A673 (cell line): ENCODE results near the gene DNAJC21. TPM values are rescaled to one million over a fixed set of nuclear protein-coding genes. Genes with fewer than 3 reads are reported as not detected.

ENCODE experiments used
- BruUV-seq: library from RNA; stranded (reverse); fragments of 400-500 nt; replicated peaks from 2 replicates; lab custom pipeline; 2021; lab: Mats Ljungman, UMichigan
- CTCF ChIA-PET: fragments of 300-600 bp; sonication (Branson Sonifier 250); formaldehyde crosslinking; loops from one replicate; lab custom pipeline; 2022; ENCODE audit warnings: antibody characterized with exemption; lab: Charles Lee
- POLR2A ChIA-PET: fragments of 300-600 bp; sonication (Branson Sonifier 250); formaldehyde crosslinking; loops from one replicate; lab custom pipeline; 2022; ENCODE audit warnings: antibody characterized with exemption; ENCODE audit not compliant: low non-redundant PET; lab: Charles Lee
- DNase-seq: peaks from one replicate; pipeline ENCODE4 v3.0.0-alpha.2; 2015; ENCODE audit warnings: low spot score
- H3K27ac ChIP-seq: fragments of 200-600 bp; sonication (generic); 2 replicates; pipeline ENCODE4 v1.5.1; 2016; ENCODE audit warnings: mixed run types, low read depth, mild to moderate bottlenecking, mixed read lengths, antibody characterized with exemption, low read length; ENCODE audit not compliant: poor library complexity, severe bottlenecking
- H3K27me3 ChIP-seq: fragments of 200-600 bp; sonication (generic); replicated peaks from 2 replicates; pipeline ENCODE4 v1.6.1; 2017; ENCODE audit warnings: mixed run types, low read depth, mild to moderate bottlenecking, mixed read lengths, antibody characterized with exemption, low read length; ENCODE audit not compliant: insufficient read depth, poor library complexity
- H3K36me3 ChIP-seq: fragments of 200-600 bp; sonication (generic); 2 replicates; pipeline ENCODE4 v1.6.1; 2016; ENCODE audit warnings: mixed run types, mild to moderate bottlenecking, mixed read lengths, antibody characterized with exemption, low read length; ENCODE audit not compliant: insufficient read depth, poor library complexity, severe bottlenecking
- H3K4me1 ChIP-seq: fragments of 200-600 bp; sonication (generic); 2 replicates; pipeline ENCODE4 v1.6.1; 2017; ENCODE audit warnings: mixed run types, mild to moderate bottlenecking, mixed read lengths, antibody characterized with exemption, low read length; ENCODE audit not compliant: insufficient read depth, poor library complexity, severe bottlenecking
- H3K4me3 ChIP-seq: fragments of 200-600 bp; sonication (generic); 2 replicates; pipeline ENCODE4 v1.5.1; 2016; ENCODE audit warnings: low read depth, mixed run types, mild to moderate bottlenecking, mixed read lengths, low read length; ENCODE audit not compliant: poor library complexity, severe bottlenecking
- H3K9me3 ChIP-seq: fragments of 200-600 bp; sonication (generic); 2 replicates; pipeline ENCODE4 v1.6.1; 2016; ENCODE audit warnings: mixed run types, low read depth, mild to moderate bottlenecking, mixed read lengths, antibody characterized with exemption, low read length; ENCODE audit not compliant: poor library complexity, severe bottlenecking
- EZH2 ChIP-seq: fragments of 200-600 bp; sonication (generic); IDR thresholded peaks from 2 replicates; pipeline ENCODE4 v1.6.1; 2017; ENCODE audit warnings: borderline replicate concordance, low read depth, mild to moderate bottlenecking, mixed read lengths, antibody characterized with exemption, low read length; ENCODE audit not compliant: poor library complexity, severe bottlenecking
- intact Hi-C: fragments of 100-400 bp; cut with micrococcal nuclease; formaldehyde crosslinking; loops from one replicate; pipeline ENCODE4 v1.10.0; 2022; ENCODE audit not compliant: unreplicated experiment
- total RNA-seq: library from RNA; stranded (reverse); gene quantifications from 2 replicates; pipeline ENCODE4 v1.2.3, GENCODE V29; 2021
- TF ChIP-seq, protein P1 (sequence below): fragments of 300-800, 200-600 bp; sonication (generic); conservative IDR thresholded peaks from 2 replicates; pipeline ENCODE4 v1.5.1; 2017; ENCODE audit warnings: low read depth, mild to moderate bottlenecking, antibody characterized with exemption, low read length, moderate library complexity, mixed read lengths

The DNAJC21 gene
- total RNA-seq, 1 experiment from 2014 or later: 48.7 TPM

DNA sequence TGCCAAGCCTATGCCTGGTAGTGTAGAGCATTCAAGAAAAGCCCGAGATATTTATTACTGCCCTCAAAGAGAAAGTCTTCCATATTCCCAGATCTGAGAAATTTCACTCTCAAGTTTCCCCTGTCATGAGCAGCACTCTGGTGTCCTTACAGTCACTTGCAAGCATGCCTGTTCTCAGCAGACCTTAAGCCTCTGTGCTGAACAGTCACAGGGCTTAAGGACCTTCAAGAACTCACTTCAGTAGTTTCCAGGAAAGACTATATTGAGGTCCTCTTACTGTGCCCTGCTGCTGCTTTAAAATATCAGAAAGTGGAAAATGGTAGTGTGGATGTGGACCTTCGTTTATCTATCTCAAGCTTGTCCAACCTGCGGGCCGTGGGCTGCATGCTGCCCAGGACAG, 53.5 kb downstream of the DNAJC21 start:
- CTCF ChIA-PET: no interaction called here
- Histone ChIP-seq H3K27me3 (no peaks in the 10 kb centered on the region), H3K4me3 (no peak overlapping the region), H3K36me3 (no peaks in the 10 kb centered on the region), H3K27ac (no peak overlapping the region), H3K9me3 (peaks cover 16% of the 10 kb centered on the region), H3K4me1 (no peaks in the 10 kb centered on the region)
- BruUV-seq: no TSS peak
- POLR2A ChIA-PET: no interaction called here
- TF ChIP-seq EZH2: no peak
- TF ChIP-seq, protein P1, sequence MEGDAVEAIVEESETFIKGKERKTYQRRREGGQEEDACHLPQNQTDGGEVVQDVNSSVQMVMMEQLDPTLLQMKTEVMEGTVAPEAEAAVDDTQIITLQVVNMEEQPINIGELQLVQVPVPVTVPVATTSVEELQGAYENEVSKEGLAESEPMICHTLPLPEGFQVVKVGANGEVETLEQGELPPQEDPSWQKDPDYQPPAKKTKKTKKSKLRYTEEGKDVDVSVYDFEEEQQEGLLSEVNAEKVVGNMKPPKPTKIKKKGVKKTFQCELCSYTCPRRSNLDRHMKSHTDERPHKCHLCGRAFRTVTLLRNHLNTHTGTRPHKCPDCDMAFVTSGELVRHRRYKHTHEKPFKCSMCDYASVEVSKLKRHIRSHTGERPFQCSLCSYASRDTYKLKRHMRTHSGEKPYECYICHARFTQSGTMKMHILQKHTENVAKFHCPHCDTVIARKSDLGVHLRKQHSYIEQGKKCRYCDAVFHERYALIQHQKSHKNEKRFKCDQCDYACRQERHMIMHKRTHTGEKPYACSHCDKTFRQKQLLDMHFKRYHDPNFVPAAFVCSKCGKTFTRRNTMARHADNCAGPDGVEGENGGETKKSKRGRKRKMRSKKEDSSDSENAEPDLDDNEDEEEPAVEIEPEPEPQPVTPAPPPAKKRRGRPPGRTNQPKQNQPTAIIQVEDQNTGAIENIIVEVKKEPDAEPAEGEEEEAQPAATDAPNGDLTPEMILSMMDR: no peak
- no peak for DNase-seq
- intact Hi-C loops: no loop called here

DNA sequence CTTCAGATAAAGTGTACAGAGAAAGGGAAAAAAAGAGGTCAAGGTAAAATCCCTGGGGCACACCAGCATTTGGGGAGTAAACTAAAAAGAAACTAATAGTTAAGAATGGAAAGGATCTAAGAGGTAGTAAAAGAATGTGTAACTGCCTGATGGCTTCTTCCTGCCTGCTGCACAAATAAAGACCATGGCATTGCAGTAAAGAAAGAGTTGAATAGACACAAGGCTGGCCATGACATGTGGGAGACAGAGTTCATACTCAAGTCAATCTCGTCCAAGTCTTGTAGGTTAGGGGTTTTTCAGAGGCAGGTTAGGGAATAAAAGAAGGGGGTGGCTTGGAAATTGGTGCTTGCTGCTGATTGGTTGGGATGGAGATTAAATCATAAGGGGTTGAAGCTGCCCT, 57.6 kb downstream of the DNAJC21 start:
- BruUV-seq: no TSS peak
- no peak overlapping the region for H3K27ac ChIP-seq
- H3K4me3 ChIP-seq: no peak overlapping the region
- no peaks in the 10 kb centered on the region for H3K36me3 ChIP-seq
- H3K9me3 ChIP-seq: peaks cover 16% of the 10 kb centered on the region
- DNase-seq: no peak
- H3K27me3 ChIP-seq: no peaks in the 10 kb centered on the region
- POLR2A ChIA-PET: no interaction called here
- no peak for TF ChIP-seq EZH2
- TF ChIP-seq, protein P1: no peak
- intact Hi-C loops: no loop called here
- H3K4me1 ChIP-seq: no peaks in the 10 kb centered on the region
- CTCF ChIA-PET: no interaction called here

DNA sequence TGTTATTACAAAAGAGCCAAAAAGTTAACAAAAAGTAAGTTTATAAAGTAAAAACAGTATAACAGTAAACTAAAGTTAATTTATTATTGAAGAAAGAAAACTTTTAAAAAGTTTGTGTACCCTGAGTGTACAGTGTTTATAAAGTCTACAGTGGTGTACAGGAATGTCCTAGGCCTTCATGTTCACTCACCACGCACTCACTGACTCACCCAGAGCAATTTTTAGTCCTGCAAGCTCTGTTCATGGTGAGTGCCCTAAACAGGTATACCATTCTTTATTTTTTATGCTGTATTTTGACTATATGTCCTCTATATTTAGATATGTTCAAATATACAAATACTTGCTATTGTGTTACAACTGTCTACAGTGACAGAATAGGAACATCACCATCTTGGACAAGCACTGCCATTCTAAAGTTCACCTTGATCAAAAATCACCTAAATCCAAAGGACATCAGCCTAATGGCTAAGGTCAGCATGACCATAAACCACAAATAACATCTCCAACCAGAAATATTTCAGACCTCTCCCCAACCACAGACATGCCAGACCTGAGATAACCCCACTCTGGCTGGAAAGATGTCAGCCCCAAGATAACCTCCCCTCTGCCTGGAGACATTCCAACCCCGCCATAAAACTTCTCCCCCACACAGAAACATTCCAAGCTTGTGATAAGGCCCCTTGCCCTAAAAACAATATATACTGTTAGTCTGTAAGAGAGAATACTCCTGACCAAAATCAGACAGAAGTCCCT, 62.3 kb downstream of the DNAJC21 start:
- peaks cover 15% of the 10 kb centered on the region for H3K27me3 ChIP-seq
- BruUV-seq: no TSS peak
- no peaks in the 10 kb centered on the region for H3K4me1 ChIP-seq
- no peak for DNase-seq
- peaks cover under 1% of the 10 kb centered on the region for H3K9me3 ChIP-seq
- no peak overlapping the region for H3K27ac ChIP-seq
- no peaks in the 10 kb centered on the region for H3K36me3 ChIP-seq
- POLR2A ChIA-PET: no interaction called here
- TF ChIP-seq EZH2: no peak
- TF ChIP-seq, protein P1: no peak
- H3K4me3 ChIP-seq: no peak overlapping the region
- CTCF ChIA-PET: no interaction called here
- intact Hi-C loops: no loop called here
